ENCODE measurements around the gene ABLIM3.

ABLIM3 gene

GRCh38 chr5:149133795-149134777, 7.2 kb upstream of the ABLIM3 start:
- no peak for DNase-seq (ENCODE audit: low spot score)

GRCh38 chr5:149134778-149135500, 6.4 kb upstream of the ABLIM3 start:
- DNase-seq (ENCODE audit: low spot score): no peak

- DNase-seq (ENCODE audit: low spot score): no peak
Measured at GRCh38 chr5:149135536-149136201, 5.6 kb upstream of the ABLIM3 start.

GRCh38 chr5:149138182-149138923, 2.9 kb upstream of the ABLIM3 start:
- DNase-seq (ENCODE audit: low spot score): no peak

GRCh38 chr5:149140197-149141002, 893 bp upstream of the ABLIM3 start:
- no peak for DNase-seq (ENCODE audit: low spot score)

- no peak for DNase-seq (ENCODE audit: low spot score)
Measured at GRCh38 chr5:149141957-149142851, 911 bp downstream of the ABLIM3 start.

GRCh38 chr5:149143470-149143869, 2.2 kb downstream of the ABLIM3 start:
- no peak for DNase-seq (ENCODE audit: low spot score)

GRCh38 chr5:149144637-149145036, 3.3 kb downstream of the ABLIM3 start:
- DNase-seq (ENCODE audit: low spot score): no peak

- no peak for DNase-seq (ENCODE audit: low spot score)
Measured at GRCh38 chr5:149145138-149145537, 3.8 kb downstream of the ABLIM3 start.

- no peak for DNase-seq (ENCODE audit: low spot score)
Measured at GRCh38 chr5:149147676-149148075, 6.4 kb downstream of the ABLIM3 start.

GRCh38 chr5:149149942-149150341, 8.6 kb downstream of the ABLIM3 start:
- no peak for DNase-seq (ENCODE audit: low spot score)

GRCh38 chr5:149150457-149150856, 9.2 kb downstream of the ABLIM3 start:
- DNase-seq (ENCODE audit: low spot score): no peak

- no peak for DNase-seq (ENCODE audit: low spot score)
Measured at GRCh38 chr5:149151717-149152116, 10.4 kb downstream of the ABLIM3 start.

- no peak for DNase-seq (ENCODE audit: low spot score)
Measured at GRCh38 chr5:149152317-149152746, 11.0 kb downstream of the ABLIM3 start.

- no peak for DNase-seq (ENCODE audit: low spot score)
Measured at GRCh38 chr5:149153193-149153750, 12.0 kb downstream of the ABLIM3 start.

- no peak for DNase-seq (ENCODE audit: low spot score)
Measured at GRCh38 chr5:149153751-149154610, 12.7 kb downstream of the ABLIM3 start.

GRCh38 chr5:149154650-149155049, 13.4 kb downstream of the ABLIM3 start:
- no peak for DNase-seq (ENCODE audit: low spot score)

- no peak for DNase-seq (ENCODE audit: low spot score)
Measured at GRCh38 chr5:149156435-149157083, 15.3 kb downstream of the ABLIM3 start.
